Inferior parietal cortex (tissue), 1 donor: ENCODE measurements around the gene TSPEAR.
"Not testable (repeated sequence)": the region's sequence is repeated elsewhere in the genome, so short reads cannot be mapped to it uniquely, and the experiment has no call there.

Source experiments
- DNase-seq: peaks from one replicate; pipeline ENCODE4 v3.0.0-alpha.2; 2016; ENCODE audit errors: extremely low spot score

TSPEAR gene

DNA sequence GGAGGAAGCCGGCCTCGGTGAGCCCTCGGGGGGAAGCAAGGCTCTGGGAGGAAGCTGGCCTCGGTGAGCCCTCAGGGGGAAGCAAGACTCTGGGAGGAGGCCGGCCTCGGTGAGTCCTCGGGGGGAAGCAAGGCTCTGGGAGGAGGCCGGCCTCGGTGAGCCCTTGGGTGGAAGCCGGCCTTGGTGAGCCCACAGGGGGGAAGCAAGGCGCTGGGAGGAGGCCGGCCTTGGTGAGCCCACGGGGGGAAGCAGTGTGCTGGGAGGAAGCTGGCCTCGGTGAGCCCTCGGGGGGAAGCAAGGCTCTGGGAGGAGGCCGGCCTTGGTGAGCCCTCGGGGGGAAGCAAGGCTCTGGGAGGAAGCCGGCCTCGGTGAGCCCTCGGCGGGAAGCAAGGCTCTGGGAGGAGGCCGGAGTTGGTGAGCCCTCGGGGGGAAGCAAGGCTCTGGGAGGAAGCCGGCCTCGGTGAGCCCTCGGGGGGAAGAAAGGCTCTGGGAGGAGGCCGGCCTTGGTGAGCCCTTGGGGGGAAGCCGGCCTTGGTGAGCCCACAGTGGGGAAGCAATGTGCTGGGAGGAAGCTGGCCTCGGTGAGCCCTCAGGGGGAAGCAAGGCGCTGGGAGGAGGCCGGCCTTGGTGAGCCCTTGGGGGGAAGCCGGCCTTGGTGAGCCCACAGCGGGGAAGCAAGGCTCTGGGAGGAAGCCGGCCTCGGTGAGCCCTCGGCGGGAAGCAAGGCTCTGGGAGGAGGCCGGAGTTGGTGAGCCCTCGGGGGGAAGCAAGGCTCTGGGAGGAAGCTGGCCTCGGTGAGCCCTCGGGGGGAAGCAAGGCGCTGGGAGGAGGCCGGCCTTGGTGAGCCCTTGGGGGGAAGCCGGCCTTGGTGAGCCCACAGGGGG, 208.1 kb downstream of the TSPEAR start:
- not testable (repeated sequence) for DNase-seq

GRCh38 chr21:44502171-44502958, 209.0 kb downstream of the TSPEAR start:
- DNase-seq = no peak

- DNase-seq = no peak
Measured at GRCh38 chr21:44500111-44500510, 211.3 kb downstream of the TSPEAR start.

DNA sequence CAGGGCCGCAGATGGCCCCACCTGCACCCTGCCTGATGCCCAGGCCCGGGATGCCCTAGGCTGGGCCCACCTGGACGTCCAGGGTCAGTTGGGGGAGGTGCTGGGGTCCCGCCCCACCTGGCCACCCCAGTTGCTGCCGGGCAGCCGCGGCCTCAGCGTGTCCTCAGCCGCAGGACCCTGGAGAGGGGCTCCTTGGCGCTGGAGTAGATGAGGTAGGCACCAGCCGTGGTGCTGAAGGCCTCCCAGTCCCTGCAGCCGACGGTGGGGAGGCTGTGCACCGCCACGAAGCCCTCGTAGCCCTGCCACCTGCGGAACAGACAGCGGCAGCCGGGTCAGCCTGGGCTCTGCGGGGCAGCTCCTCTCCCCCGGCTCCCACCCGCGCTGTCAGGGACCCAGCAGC, 211.7 kb downstream of the TSPEAR start:
- no peak for DNase-seq

DNA sequence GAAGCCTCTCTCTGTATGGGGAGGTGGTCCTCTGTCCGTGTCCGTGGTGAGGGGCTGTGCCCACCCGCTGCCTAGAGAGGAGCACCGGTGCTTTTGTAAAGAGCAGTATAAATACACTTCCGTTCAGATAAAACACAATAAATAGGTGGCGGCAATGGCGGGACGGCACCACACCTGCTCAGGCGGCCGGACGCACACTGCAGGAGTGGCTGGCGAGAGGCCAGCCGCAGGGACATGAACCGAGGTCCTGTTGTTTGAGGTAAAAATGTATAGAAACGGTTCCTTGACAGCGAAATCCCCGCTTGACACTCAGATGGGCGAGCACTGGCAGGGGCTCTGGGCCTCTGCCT, 212.2 kb downstream of the TSPEAR start:
- no peak for DNase-seq

GRCh38 chr21:44498280-44499210, 212.8 kb downstream of the TSPEAR start:
- no peak for DNase-seq

DNA sequence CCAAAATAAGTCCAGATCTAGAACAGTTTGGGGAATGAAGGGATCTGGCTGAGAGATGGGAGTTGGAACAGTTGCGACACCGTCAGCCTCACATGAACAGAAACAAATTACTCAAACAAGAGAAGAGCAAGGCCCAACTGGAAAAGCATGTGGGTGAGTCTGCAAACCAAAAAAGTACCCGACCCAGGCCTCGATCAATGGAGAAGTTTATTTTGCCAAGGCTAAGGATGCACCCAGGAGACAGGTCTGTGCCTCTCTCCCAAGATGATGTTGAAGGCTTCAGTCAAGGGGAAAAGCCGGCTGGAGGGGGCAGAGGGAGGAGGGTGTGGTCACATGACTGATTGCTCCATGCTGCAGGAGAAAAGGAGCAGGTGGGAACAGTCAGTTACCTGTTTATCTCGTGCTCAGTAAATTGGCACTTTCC, 213.7 kb downstream of the TSPEAR start:
- no peak for DNase-seq

DNA sequence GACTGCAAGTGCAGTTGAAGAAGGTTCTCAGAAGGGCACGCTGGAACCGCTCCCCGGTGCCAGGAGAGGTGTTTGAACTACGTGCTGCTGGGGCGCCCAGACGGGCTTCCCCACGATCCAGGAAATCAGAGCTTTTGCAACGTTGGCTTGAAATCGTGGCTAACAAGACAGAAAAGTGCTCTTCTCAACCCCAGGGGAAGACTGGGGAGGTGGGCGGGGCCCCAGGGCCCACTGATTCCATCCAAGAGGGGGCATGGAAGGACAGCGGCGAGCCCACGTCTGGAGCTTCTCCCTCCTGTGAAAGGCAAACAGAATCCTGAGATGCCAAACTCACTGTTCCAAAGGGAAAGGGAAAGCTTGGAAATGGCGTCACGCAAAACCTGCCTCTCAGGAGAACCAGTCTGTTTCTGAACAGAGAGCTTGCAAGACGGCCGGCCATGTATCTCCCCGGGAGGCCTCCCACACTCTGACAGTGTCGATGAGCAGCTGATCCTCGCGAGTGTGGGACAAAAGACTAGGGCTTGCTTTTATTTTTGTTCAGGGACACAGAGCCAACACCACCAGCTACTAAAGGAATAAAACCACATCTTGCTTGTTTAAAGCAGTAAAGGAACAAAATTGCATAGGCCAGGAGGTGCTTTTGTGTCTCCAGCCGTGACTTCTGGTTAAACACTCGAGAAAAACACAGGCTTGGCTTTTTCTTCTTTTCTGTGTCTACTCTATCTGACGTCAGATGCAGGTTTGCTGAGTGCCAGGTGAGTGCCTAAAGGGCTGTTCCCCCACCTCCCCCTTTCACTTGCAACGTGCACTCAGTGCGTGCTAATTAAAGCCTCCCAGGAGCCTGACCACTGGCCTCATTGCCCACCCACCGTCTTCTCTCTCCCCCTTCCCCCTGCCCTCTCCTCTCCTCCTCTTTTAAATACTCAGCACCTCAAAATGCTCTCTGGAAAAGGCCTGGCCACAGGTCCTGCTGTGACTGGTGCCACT, 214.5 kb downstream of the TSPEAR start:
- DNase-seq = no peak

GRCh38 chr21:44495611-44496563, 215.5 kb downstream of the TSPEAR start:
- no peak for DNase-seq

DNA sequence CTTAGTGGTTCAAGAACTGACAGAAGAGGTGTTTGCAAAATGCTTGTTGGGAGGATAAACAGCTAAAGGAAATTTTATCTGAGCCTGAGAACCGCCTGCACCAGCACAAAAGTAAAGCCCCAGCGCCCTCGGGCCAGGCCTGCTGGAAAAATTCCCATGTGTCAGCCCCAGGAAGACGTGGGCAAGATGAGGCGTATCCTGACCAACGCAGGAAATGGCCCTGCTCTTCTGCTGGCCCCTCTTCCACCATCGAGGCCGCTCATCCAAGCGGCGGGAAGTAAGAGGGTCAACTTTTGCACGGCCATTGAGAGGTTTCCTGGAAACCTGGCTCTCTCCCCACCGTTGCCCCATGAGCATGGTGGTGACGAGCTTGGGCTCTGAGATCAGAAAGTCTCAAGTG, 216.4 kb downstream of the TSPEAR start:
- DNase-seq = no peak

DNA sequence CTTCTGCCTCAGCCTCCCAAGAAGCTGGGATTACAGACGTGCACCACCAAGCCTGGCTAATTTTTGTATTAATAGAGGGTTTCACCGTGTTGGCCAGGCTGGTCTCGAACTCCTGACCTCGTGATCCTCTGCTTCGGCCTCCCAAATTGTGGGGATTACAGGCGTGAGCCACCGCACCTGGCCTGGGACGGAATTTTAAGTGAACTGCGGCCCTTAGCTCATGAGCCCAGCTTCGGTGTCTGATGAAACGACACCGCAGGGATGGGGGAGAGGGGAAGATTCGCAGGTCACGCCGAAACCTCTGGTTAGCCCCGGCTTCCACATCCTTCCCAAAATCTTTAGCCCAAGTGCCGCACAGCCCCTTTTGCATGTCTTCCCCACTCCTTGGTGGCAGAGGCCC, 217.0 kb downstream of the TSPEAR start:
- no peak for DNase-seq

DNA sequence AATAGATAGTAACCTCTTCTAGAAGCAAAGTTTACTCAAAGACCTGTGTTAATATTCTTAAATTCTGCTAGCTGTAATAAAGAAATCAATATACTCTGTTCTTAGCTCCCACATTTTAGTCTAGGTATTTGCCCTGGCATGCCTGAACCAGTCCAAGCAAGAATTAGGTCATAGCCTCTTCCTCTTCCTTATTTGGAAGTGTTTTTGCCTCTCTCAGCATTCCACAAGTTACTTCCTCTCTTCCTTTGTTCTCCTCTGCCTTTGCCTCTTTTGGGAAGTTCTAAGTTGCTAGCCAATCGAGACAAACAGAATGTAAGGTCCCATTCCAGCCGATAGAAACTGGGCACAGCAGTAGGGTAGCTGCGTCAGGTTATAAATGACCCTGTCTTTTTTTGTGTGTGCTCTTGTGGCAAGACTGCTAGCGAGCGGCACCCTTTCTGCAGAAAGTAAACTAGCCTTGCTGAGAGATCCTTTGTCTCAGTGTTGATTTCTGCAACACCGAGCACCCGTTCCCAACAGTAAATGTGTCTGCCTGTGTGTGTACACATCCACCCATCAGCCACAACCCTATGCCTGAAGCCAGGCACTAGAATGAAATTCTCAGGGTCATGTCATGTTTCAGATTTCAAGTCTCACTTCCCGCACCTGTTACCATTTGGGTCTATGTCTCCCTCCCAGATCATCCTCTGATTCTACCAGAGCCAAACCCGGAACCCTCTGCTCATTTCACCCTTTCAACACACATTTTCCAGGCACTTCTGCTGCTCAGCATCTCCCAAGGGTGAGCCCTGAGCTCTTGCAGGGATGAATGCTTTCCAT, 218.6 kb downstream of the TSPEAR start:
- no peak for DNase-seq

GRCh38 chr21:44490816-44491215, 220.6 kb downstream of the TSPEAR start:
- no peak for DNase-seq

DNA sequence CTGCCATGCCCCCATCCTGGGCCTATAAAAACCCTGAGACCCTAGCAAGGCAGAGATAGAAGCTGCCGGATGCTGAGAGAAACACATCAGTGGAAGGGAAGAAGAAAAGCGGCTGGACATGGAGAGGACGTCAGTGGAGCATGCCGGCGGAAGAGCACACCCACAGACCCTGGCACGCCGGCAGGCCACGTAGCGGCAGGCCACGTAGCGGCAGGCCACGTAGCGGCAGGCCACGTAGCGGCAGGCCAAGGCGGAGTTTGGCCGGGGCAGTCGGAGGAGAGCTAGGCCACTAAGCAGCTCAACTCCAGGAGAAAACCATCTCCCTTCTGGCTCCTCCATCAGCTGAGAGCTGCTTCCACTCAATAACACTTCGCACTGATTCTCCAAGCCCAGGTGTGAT, 221.0 kb downstream of the TSPEAR start:
- DNase-seq = no peak

DNA sequence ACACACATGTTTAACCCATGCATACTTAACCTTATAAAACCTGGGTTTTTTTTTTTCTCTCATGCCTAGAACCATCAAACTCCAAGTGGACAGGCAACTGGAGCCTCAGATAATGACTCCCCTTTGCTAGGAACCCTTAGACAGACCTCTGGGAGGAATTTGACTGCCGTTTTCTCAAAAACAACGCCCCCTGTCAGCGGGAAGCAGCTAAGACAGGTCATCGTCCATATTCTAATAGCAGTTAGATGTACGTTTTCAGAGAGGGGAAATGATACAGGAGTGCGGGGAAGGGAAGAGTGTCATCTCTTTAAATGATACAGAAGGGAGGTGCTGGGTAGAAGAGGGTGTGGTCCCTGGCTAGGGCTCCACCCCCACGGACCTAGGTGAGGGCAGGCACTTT, 221.4 kb downstream of the TSPEAR start:
- no peak for DNase-seq

DNA sequence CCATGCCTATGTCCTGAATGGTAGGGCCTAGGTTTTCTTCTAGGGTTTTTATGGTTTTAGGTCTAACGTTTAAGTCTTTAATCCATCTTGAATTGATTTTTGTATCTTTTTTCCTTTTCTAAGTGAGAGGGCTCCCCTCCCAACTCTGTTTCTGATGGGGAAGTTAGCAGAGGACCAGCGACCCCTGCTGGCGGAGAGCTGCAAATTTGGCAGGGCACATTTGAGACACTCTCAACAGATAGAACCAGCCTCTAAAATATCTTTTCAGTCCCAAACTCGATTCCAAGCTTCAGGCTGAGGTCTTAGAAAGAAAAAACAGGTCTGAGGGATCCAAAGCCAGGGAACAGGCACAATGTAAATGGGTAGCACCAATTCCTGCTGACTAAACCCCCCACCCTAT, 223.5 kb downstream of the TSPEAR start:
- DNase-seq = no peak

GRCh38 chr21:44486302-44486701, 225.1 kb downstream of the TSPEAR start:
- DNase-seq = no peak

GRCh38 chr21:44485796-44486195, 225.6 kb downstream of the TSPEAR start:
- DNase-seq = no peak
